Kidney (tissue), 14 donors: Measurements from ENCODE around the gene BAHD1. TPM values are rescaled to one million over a fixed set of nuclear protein-coding genes. Genes with fewer than 3 reads are reported as not detected.

ENCODE experiments used
- DNase-seq, 5 donors: peaks; one replicate each; pipeline ENCODE4 v3.0.0-alpha.2; 2013 to 2020
- FAIRE-seq: peaks from 2 replicates; lab custom pipeline; 2012; peaks lifted over from hg19 to GRCh38; lab: Jason Lieb, UNC
- H3K27ac ChIP-seq, 2 donors: one replicate each; pipeline ENCODE4 v1.7.0; 2013; ENCODE audit warnings: low read depth in 2 of 2, low read length in 2 of 2, inconsistent platforms in 1 of 2
- H3K27me3 ChIP-seq: one replicate; pipeline ENCODE4 v1.7.1; 2013; ENCODE audit warnings: low read length, inconsistent platforms; ENCODE audit not compliant: control insufficient read depth, insufficient read depth
- H3K36me3 ChIP-seq, 3 donors: one replicate each; pipeline versions ENCODE4 v1.7.0 to v1.7.1; 2013; ENCODE audit warnings: low read length in 3 of 3, control low read depth in 1 of 3, inconsistent platforms in 1 of 3; ENCODE audit not compliant: insufficient read depth in 3 of 3, control insufficient read depth in 2 of 3
- H3K4me1 ChIP-seq, 3 donors: one replicate each; pipeline versions ENCODE4 v1.7.0 to v1.7.1; 2013; ENCODE audit warnings: low read length in 3 of 3, inconsistent platforms in 1 of 3, low read depth in 1 of 3; ENCODE audit not compliant: control insufficient read depth in 2 of 3, insufficient read depth in 2 of 3
- H3K4me3 ChIP-seq, 3 donors: one replicate each; pipeline versions ENCODE4 v1.7.0 to v1.8.1; 2013; ENCODE audit warnings: low read length in 3 of 3, control low read depth in 1 of 3, inconsistent platforms in 1 of 3
- H3K9ac ChIP-seq, 3 donors: one replicate each; pipeline versions ENCODE4 v1.7.0 to v1.7.1; 2013; ENCODE audit warnings: low read length in 3 of 3, control low read depth in 1 of 3, inconsistent platforms in 1 of 3
- H3K9me3 ChIP-seq, 3 donors: one replicate each; pipeline versions ENCODE4 v1.7.0 to v1.7.1; 2013; ENCODE audit warnings: low read length in 3 of 3, control low read depth in 1 of 3, inconsistent platforms in 1 of 3; ENCODE audit not compliant: control insufficient read depth in 2 of 3, insufficient read depth in 1 of 3
- intact Hi-C: fragments of 100-400 bp; cut with DNase I; formaldehyde crosslinking; loops from one replicate; pipeline ENCODE4 v1.11.1; 2022
- polyA plus RNA-seq: library from polyadenylated mRNA; stranded (reverse); fragments of 350-450 nt; fragmentation: Illumina TruSeq; extraction: RNeasy Lipid Tissue Mini Kit (QIAGEN cat#74804); gene quantifications from one replicate; pipeline ENCODE4 v1.2.3, GENCODE V29; 2014; ENCODE audit warnings: low read depth, low replicate concordance; ENCODE audit not compliant: insufficient read depth
- total RNA-seq: library from RNA; stranded (reverse); fragmentation: NEBNext Ultra II Directional; extraction: Animal tissue kit (Norgen Biotek cat#: 25700); gene quantifications from one replicate; pipeline ENCODE4 v1.2.1, GENCODE V29; 2021
- TF ChIP-seq, protein P1 (sequence below): IDR thresholded peaks from 3 replicates; pipeline ENCODE4 v1.5.1; 2012; ENCODE audit warnings: mild to moderate bottlenecking, moderate library complexity, borderline replicate concordance; ENCODE audit not compliant: insufficient read depth; ENCODE audit errors: extremely low read depth
- donor health status: control.
- donor health status: control.
- donor health status: control.
- donor health status: control.
- donor health status: control.
- donor health status: DM: yes; HTN: yes; CAD: no.
- donor health status: Normal renal cell carcinoma (clear cell type).

The BAHD1 gene
- total and polyA plus RNA-seq, 2 donors from 2014 or later = 13.3 to 28.4 TPM

DNA sequence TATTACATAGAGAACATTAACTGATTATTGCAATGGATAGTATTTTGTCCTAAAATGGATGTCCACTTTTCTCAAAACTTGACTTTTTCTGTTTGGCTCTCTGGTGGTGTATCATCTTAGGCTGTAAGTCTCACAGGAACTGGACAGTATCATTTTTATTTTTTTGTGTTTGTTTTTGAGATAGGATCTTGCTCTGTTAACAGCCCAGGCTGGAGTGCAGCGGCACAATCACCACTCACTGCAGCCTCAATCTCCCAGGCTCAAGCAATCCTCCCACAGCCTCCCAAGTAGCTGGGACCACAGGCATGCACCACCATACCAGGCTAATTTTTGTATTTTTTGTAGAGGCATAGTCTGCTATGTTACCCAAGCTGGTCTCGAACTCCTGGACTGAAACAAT is 43.2 kb downstream of the BAHD1 start:
- Histone ChIP-seq H3K36me3 (no peaks in the 10 kb centered on the region), H3K27me3 (no peaks in the 10 kb centered on the region), H3K27ac (no peak overlapping the region), H3K4me1 (no peaks in the 10 kb centered on the region), H3K9ac (no peak overlapping the region), H3K4me3 (no peak overlapping the region), H3K9me3 (no peaks in the 10 kb centered on the region)
- intact Hi-C loops = no loop called here
- TF ChIP-seq, protein P1, sequence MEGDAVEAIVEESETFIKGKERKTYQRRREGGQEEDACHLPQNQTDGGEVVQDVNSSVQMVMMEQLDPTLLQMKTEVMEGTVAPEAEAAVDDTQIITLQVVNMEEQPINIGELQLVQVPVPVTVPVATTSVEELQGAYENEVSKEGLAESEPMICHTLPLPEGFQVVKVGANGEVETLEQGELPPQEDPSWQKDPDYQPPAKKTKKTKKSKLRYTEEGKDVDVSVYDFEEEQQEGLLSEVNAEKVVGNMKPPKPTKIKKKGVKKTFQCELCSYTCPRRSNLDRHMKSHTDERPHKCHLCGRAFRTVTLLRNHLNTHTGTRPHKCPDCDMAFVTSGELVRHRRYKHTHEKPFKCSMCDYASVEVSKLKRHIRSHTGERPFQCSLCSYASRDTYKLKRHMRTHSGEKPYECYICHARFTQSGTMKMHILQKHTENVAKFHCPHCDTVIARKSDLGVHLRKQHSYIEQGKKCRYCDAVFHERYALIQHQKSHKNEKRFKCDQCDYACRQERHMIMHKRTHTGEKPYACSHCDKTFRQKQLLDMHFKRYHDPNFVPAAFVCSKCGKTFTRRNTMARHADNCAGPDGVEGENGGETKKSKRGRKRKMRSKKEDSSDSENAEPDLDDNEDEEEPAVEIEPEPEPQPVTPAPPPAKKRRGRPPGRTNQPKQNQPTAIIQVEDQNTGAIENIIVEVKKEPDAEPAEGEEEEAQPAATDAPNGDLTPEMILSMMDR = no peak
- DNase-seq (no peak), FAIRE-seq (no peak)

DNA sequence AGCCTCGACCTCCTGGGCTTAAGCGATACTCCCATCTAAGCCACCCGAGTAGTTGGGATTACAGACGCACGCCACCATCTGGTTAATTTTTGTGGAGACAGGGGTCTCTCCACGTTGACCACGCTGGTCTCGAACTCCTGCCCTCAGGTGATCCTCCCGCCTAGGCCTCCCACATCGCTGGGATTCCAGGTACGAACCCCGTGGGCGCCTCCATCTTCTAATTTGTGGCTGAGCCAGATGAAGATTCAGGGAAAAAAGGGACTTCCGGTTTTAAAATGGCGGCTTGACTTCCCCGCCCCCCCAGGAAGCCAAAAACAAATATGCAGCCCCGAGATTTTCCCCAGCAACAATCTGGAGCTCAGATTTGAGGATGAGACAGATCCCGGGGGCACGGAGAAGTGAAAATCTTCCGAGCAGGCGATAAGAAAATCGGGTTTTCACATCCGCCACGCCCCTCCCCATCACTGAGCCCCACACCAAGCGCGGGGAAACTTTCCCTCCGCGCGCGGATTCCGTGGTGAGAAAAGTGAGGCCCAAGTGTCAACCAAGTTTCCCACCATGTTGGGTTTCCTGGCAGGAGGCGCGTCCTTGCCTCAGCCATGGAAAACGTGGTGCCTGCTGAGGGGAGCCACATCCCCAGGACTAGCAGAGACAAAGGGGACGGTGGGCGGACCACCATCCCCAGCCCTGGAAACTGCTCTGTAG is 45.5 kb downstream of the BAHD1 start:
- Histone ChIP-seq H3K27me3 (no peaks in the 10 kb centered on the region), H3K9me3 (no peaks in the 10 kb centered on the region), H3K9ac (no peak overlapping the region), H3K36me3 (no peaks in the 10 kb centered on the region), H3K27ac (no peak overlapping the region), H3K4me3 (no peak overlapping the region), H3K4me1 (no peaks in the 10 kb centered on the region)
- DNase-seq = peak in 1 of 5 donors; percentile 41
- intact Hi-C loops = no loop called here
- TF ChIP-seq, protein P1 = no peak
- FAIRE-seq = no peak

DNA sequence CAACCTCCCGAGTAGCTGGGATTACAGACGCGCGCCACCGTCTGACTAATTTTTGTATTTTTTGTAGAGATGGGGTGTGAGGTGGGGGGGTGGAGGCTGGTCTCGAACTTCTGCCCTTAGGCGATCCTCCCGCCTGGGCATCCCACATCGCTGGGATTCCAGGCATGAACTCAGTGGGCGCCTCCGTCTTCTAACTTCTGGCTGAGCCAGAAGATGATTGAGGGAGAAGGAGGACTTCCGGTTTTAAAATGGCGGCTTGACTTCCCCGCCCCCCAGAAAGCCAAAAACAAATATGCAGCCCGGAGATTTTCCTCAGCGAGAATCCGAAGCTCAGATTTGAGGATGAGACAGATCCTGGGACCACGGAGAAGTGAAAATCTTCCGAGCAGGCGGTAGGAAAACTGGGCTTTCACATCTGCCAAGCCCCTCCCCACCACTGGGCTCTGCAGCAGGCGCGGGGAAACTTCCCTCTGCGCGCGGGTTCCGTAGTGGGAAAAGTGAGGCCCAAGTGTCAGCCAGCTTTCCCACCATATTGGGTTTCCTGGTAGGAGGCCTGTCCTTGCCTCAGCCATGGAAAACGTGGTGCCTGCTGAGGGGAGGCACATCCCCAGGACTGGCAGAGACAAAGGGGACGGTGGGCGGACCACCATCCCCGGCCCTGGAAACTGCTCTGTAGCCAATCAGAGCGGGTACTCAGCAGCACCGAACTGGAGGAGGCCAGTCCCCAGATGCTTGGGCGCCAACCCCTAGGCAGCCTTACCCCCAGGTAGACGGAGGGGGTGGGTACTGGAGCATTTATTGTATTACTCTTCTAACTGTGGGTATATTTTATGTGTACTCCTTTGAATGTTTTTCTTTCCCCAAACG is 47.3 kb downstream of the BAHD1 start:
- Histone ChIP-seq H3K4me3 (no peak overlapping the region), H3K9me3 (no peaks in the 10 kb centered on the region), H3K27ac (no peak overlapping the region), H3K9ac (no peak overlapping the region), H3K27me3 (no peaks in the 10 kb centered on the region), H3K36me3 (no peaks in the 10 kb centered on the region), H3K4me1 (no peaks in the 10 kb centered on the region)
- DNase-seq (peak in 1 of 5 donors; percentile 34), FAIRE-seq (no peak)
- TF ChIP-seq, protein P1 = no peak
- intact Hi-C loops = no loop called here
